Colon (tissue), 2 donors: Measurements from ENCODE around the gene GLRX5.
"Not testable (repeated sequence)": the region's sequence is repeated elsewhere in the genome, so short reads cannot be mapped to it uniquely, and the experiment has no call there.

Source experiments
- FAIRE-seq: peaks from 2 replicates; lab custom pipeline; 2012; peaks lifted over from hg19 to GRCh38; lab: Jason Lieb, UNC
- donor health status: control.
- donor health status: control.

Gene GLRX5

GRCh38 chr14:95499354-95499750 is 35.5 kb upstream of the GLRX5 start:
- FAIRE-seq, result no peak

GRCh38 chr14:95500201-95500681 is 34.6 kb upstream of the GLRX5 start:
- FAIRE-seq, result no peak

GRCh38 chr14:95500772-95501401 is 34.0 kb upstream of the GLRX5 start:
- no peak for FAIRE-seq

GRCh38 chr14:95502381-95502950 is 32.4 kb upstream of the GLRX5 start:
- FAIRE-seq, result no peak

GRCh38 chr14:95503365-95504134 is 31.3 kb upstream of the GLRX5 start:
- no peak for FAIRE-seq

- FAIRE-seq, result no peak
Measured at GRCh38 chr14:95504135-95505029, 30.5 kb upstream of the GLRX5 start.

GRCh38 chr14:95505030-95505589 is 29.7 kb upstream of the GLRX5 start:
- FAIRE-seq, result no peak

- FAIRE-seq, result no peak
Measured at GRCh38 chr14:95507174-95507573, 27.7 kb upstream of the GLRX5 start.

- no peak for FAIRE-seq
Measured at GRCh38 chr14:95507701-95508103, 27.1 kb upstream of the GLRX5 start.

GRCh38 chr14:95508377-95508776 is 26.5 kb upstream of the GLRX5 start:
- no peak for FAIRE-seq

- FAIRE-seq, result no peak
Measured at GRCh38 chr14:95509495-95509894, 25.4 kb upstream of the GLRX5 start.

GRCh38 chr14:95510344-95510743 is 24.5 kb upstream of the GLRX5 start:
- FAIRE-seq, result not testable (repeated sequence)

GRCh38 chr14:95510804-95511203 is 24.0 kb upstream of the GLRX5 start:
- no peak for FAIRE-seq

- FAIRE-seq, result no peak
Measured at GRCh38 chr14:95511687-95512086, 23.2 kb upstream of the GLRX5 start.

- FAIRE-seq, result no peak
Measured at GRCh38 chr14:95513291-95513690, 21.6 kb upstream of the GLRX5 start.

- no peak for FAIRE-seq
Measured at GRCh38 chr14:95514131-95515079, 20.4 kb upstream of the GLRX5 start.

GRCh38 chr14:95515080-95515489 is 19.8 kb upstream of the GLRX5 start:
- no peak for FAIRE-seq

GRCh38 chr14:95515596-95516552 is 19.0 kb upstream of the GLRX5 start:
- FAIRE-seq, result no peak

- no peak for FAIRE-seq
Measured at GRCh38 chr14:95516554-95517181, 18.2 kb upstream of the GLRX5 start, which contains the start of gene SYNE3. TSS of gene SYNE3 (minus strand) at chr14:95516650. CDS start at chr14:95475821, 40,829 bp downstream.
